RWPE2 (cell line): Measurements from ENCODE around the gene GMPR2.

Source experiments
- ATAC-seq: fragments of 200-7000 bp; cut with Tn5 transposase; 3 replicates; pipeline ENCODE4 v1.9.1; 2021; ENCODE audit warnings: low read depth
- DNase-seq: peaks from one replicate; pipeline ENCODE4 v3.0.0-alpha.2; 2020; ENCODE audit warnings: low spot score
- H3K27ac ChIP-seq: fragments of 450-650 bp; 2 replicates; pipeline ENCODE4 v1.5.1; 2017; ENCODE audit warnings: mild to moderate bottlenecking; ENCODE audit not compliant: poor library complexity, severe bottlenecking
- H3K27me3 ChIP-seq: fragments of 250-450 bp; sonication (Bioruptor Pico); 2 replicates; pipeline ENCODE4 v1.5.1; 2021; ENCODE audit warnings: mild to moderate bottlenecking, moderate library complexity; ENCODE audit not compliant: insufficient read depth, poor library complexity, severe bottlenecking
- H3K36me3 ChIP-seq: fragments of 250-450 bp; sonication (Bioruptor Pico); 2 replicates; pipeline ENCODE4 v1.5.1; 2020; ENCODE audit warnings: low read depth, mild to moderate bottlenecking, moderate library complexity
- H3K4me1 ChIP-seq: fragments of 250-450 bp; sonication (Bioruptor Pico); 2 replicates; pipeline ENCODE4 v1.5.1; 2021; ENCODE audit warnings: mild to moderate bottlenecking, moderate library complexity; ENCODE audit not compliant: insufficient read depth, poor library complexity, severe bottlenecking
- H3K4me3 ChIP-seq: fragments of 250-450 bp; sonication (Bioruptor Pico); 2 replicates; pipeline ENCODE4 v1.5.1; 2021; ENCODE audit warnings: mild to moderate bottlenecking, moderate library complexity; ENCODE audit not compliant: severe bottlenecking
- H3K9me3 ChIP-seq: fragments of 250-450 bp; sonication (Bioruptor Pico); 2 replicates; pipeline ENCODE4 v1.5.1; 2021; ENCODE audit warnings: mild to moderate bottlenecking, moderate library complexity; ENCODE audit not compliant: severe bottlenecking
- CTCF ChIP-seq: fragments of 450-650 bp; IDR thresholded peaks from one replicate; pipeline ENCODE4 v1.5.1; 2017; ENCODE audit warnings: mild to moderate bottlenecking, moderate library complexity; ENCODE audit not compliant: poor library complexity, severe bottlenecking

The GMPR2 gene

DNA sequence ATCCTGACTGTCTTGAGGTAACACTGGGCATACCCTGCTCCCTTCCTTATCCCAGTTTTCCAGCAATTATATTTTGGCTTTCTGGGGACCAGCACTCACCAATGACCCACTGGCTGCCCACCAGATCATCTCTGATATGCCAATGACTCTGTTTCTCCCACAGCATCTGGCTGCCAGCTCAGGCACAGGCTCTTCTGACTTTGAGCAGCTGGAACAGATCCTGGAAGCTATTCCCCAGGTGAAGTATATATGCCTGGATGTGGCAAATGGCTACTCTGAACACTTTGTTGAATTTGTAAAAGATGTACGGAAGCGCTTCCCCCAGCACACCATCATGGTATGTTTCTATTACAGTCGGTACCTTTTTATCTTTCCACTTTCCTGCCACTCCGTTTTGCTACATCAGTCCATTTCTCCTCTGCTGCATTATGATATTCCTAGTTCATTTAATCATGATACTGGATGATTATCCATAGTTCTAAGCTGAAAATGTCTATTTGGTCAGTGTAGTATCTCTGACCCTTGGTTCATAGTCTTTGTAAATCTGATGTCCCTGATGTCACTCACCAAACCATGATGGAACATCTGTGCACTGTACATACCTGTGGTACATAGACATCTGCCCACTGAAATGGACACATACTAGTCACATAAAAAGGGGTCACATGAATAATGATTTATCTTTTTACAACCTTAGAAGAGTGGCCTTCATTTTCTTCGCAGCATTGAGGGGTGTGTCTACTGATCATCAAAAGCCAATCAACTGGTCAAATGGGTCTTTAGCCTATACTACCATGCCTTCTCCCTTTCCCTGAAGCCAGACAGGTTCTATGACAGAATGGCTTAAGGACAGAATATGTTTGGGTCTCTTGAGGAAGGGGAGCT lies 3.3 kb downstream of the GMPR2 start:
- ATAC-seq (no peak), DNase-seq (no peak)
- Histone ChIP-seq H3K4me1 (peaks cover 23% of the 10 kb centered on the region), H3K36me3 (peaks cover 79% of the 10 kb centered on the region), H3K27me3 (no peaks in the 10 kb centered on the region), H3K9me3 (no peaks in the 10 kb centered on the region), H3K27ac (no peak overlapping the region), H3K4me3 (no peak overlapping the region)
- no peak for TF ChIP-seq CTCF

DNA sequence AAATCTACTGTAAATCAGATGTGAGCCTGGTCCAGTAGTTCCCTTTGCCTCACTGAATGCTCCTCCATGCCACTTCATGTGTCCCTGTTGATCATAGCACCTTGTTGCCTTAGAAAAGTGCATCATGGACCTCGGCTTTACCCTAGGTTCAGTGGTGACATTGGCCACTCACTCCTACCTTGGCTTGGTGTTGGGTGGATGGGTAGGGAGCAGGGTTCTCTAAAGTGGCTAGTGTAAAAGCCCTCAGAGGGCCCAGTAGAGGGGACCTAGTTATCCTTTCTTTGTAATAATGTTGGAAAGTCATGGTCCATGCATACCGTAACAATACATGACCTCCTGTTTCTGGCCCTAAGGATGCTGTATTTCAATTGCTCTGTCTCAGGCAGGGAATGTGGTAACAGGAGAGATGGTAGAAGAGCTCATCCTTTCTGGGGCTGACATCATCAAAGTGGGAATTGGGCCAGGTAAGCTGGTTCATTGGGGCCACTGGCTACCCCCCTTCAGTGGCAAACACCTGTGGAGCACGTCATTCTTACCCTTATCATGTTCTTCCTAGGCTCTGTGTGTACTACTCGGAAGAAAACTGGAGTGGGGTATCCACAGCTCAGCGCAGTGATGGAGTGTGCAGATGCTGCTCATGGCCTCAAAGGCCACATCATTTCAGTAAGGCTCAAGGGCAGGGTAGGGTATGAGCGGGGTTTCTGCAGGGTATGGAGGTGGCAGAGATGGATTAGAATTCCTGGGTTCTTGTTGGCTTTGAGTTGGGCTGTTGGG lies 4.1 kb downstream of the GMPR2 start:
- DNase-seq (no peak), ATAC-seq (no peak)
- Histone ChIP-seq H3K27ac (no peak overlapping the region), H3K27me3 (no peaks in the 10 kb centered on the region), H3K9me3 (no peaks in the 10 kb centered on the region), H3K4me1 (peaks cover 24% of the 10 kb centered on the region), H3K36me3 (peaks cover 83% of the 10 kb centered on the region), H3K4me3 (no peak overlapping the region)
- TF ChIP-seq CTCF = no peak

- peak overlapping the region; percentile 18 for H3K27ac ChIP-seq
- peaks cover 83% of the 10 kb centered on the region for H3K36me3 ChIP-seq
- no peak overlapping the region for H3K4me3 ChIP-seq
- no peak for ATAC-seq
- no peaks in the 10 kb centered on the region for H3K9me3 ChIP-seq
- no peak for DNase-seq
- H3K4me1 ChIP-seq = peaks cover 24% of the 10 kb centered on the region
- TF ChIP-seq CTCF = no peak
- H3K27me3 ChIP-seq = no peaks in the 10 kb centered on the region
These were observed 4.8 kb downstream of the GMPR2 start for GRCh38 chr14:24237463-24237955.

DNA sequence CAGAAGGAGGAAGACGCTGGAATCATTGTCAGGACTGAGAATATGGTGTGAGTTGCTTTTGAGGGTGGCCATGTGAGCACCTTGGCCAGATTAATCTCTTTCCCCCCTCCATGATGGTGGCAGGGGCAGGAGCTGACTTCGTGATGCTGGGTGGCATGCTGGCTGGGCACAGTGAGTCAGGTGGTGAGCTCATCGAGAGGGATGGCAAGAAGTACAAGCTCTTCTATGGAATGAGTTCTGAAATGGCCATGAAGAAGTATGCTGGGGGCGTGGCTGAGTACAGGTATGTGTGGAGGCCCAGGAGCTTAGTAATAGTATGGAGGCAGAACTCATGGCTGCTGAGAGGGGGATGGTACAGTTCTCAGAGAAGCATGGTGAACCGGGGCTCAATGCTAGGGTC lies 5.4 kb downstream of the GMPR2 start:
- Histone ChIP-seq H3K4me1 (peaks cover 27% of the 10 kb centered on the region), H3K4me3 (no peak overlapping the region), H3K27ac (peak overlapping the region; percentile 18), H3K9me3 (no peaks in the 10 kb centered on the region), H3K27me3 (no peaks in the 10 kb centered on the region), H3K36me3 (peaks cover 83% of the 10 kb centered on the region)
- TF ChIP-seq CTCF = no peak
- peak; percentile 6; the same call in 2 of the 3 replicates for ATAC-seq
- DNase-seq = peak; percentile 85
